OCI-LY3 (cell line): ENCODE results near the gene PET100.
"Not testable (repeated sequence)": the region's sequence is repeated elsewhere in the genome, so short reads cannot be mapped to it uniquely, and the experiment has no call there.

ENCODE experiments used
- CTCF ChIP-seq: fragments of 200-600, 300-600 bp; sonication (generic); IDR thresholded peaks from 2 replicates; pipeline ENCODE4 v1.5.1; 2014; ENCODE audit warnings: antibody characterized with exemption, low read length, low read depth
- EZH2phosphoT487 ChIP-seq: fragments of 200-600 bp; shearing (Covaris generic); IDR thresholded peaks from 2 replicates; pipeline ENCODE4 v1.6.1; 2018; ENCODE audit warnings: antibody characterized with exemption, mixed run types, low read depth

GRCh38 chr19:7643629-7644549, 14.3 kb downstream of the PET100 start:
- TF ChIP-seq CTCF, EZH2phosphoT487: not testable (repeated sequence)
